ENCODE results near the gene KDM1A. TPM values are rescaled to one million over a fixed set of nuclear protein-coding genes. Genes with fewer than 3 reads are reported as not detected.

KDM1A gene
- total and polyA plus RNA-seq, 9 of the 15 experiments (the other 6 are each of a cell fraction or from before 2014, with no cell fraction given), result 59.2 to 181 (median 168) TPM

DNA sequence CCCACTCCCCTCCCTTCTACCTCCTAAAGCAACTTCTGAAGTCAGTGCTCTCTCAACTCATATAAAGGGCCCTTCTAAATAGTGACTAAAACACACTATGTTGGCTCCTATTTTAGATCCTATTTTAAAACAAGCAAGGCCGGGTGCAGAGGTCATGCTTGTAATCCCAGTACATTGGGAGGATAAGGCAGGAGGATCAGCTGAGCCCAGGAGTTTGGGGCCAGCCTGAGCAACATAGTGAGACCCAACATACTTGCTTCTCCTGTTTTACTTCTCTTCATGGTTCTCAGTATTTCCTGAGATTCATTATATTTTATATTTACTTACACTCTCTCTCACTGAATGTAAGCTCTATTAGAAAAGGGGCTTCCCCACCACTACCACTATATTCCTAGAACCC lies 106.9 kb downstream of the KDM1A start:
- Histone ChIP-seq H3K9me1 (ENCODE audit: control insufficient read depth, insufficient read depth, low read length) (no peaks in the 10 kb centered on the region), H3K4me1 (replicated peaks in 1 of 2; ENCODE audit: control insufficient read depth in 2 of 2, insufficient read depth in 2 of 2, low read length in 2 of 2) (peaks cover 5 to 26% of the 10 kb centered on the region in 2 experiments; a peak in 3 of 5 replicates), H3K9ac (ENCODE audit: insufficient read depth in 1 of 2, low read depth in 2 of 2, low read length in 2 of 2) (no peak overlapping the region), H3K79me2 (ENCODE audit: control insufficient read depth, insufficient read depth, low read length) (peaks cover 26% of the 10 kb centered on the region), H4K20me1 (replicated peaks; ENCODE audit: control insufficient read depth, insufficient read depth, low read length) (no peaks in the 10 kb centered on the region), H3K27me3 (ENCODE audit: control insufficient read depth in 2 of 2, insufficient read depth in 2 of 2, low read length in 2 of 2) (no peaks in the 10 kb centered on the region), H3K27ac (ENCODE audit: extremely low read depth, low read depth, low read length) (no peak overlapping the region; the same call in 2 of the 3 replicates), H3K9me3 (replicated peaks; ENCODE audit: control insufficient read depth, insufficient read depth, low read depth, low read length) (no peaks in the 10 kb centered on the region), H3K4me3 (no peak overlapping the region), H2AFZ (ENCODE audit: low read depth, low read length) (no peak overlapping the region), H3K36me3 (ENCODE audit: control insufficient read depth, insufficient read depth, low read length) (no peaks in the 10 kb centered on the region), H3K4me2 (ENCODE audit: insufficient read depth, low read length) (no peak overlapping the region)
- TF ChIP-seq NCOA4 (IDR thresholded peaks at IDR 0.05; ENCODE audit: partially characterized antibody) (no peak), TEAD2 (tag; IDR thresholded peaks at IDR 0.05) (no peak), CBFA2T2 (conservative IDR thresholded peaks at IDR 0.05) (no peak), ZNF551 (CRISPR knock-in tag; IDR thresholded peaks at IDR 0.05) (no peak), MAFK (IDR thresholded peaks at IDR 0.05; ENCODE audit: low read length) (no peak), ZNF639 (CRISPR knock-in tag; conservative IDR thresholded peaks at IDR 0.05 in 1 of 2, IDR thresholded peaks at IDR 0.05 in 1 of 2) (no peak), HSF4 (CRISPR knock-in tag; IDR thresholded peaks at IDR 0.05; ENCODE audit: borderline replicate concordance) (no peak), GTF2A2 (tag; IDR thresholded peaks at IDR 0.05) (no peak), RBM17 (IDR thresholded peaks at IDR 0.05; ENCODE audit: borderline replicate concordance, low read depth, low read length) (no peak)
- TF ChIP-seq, protein P1, sequence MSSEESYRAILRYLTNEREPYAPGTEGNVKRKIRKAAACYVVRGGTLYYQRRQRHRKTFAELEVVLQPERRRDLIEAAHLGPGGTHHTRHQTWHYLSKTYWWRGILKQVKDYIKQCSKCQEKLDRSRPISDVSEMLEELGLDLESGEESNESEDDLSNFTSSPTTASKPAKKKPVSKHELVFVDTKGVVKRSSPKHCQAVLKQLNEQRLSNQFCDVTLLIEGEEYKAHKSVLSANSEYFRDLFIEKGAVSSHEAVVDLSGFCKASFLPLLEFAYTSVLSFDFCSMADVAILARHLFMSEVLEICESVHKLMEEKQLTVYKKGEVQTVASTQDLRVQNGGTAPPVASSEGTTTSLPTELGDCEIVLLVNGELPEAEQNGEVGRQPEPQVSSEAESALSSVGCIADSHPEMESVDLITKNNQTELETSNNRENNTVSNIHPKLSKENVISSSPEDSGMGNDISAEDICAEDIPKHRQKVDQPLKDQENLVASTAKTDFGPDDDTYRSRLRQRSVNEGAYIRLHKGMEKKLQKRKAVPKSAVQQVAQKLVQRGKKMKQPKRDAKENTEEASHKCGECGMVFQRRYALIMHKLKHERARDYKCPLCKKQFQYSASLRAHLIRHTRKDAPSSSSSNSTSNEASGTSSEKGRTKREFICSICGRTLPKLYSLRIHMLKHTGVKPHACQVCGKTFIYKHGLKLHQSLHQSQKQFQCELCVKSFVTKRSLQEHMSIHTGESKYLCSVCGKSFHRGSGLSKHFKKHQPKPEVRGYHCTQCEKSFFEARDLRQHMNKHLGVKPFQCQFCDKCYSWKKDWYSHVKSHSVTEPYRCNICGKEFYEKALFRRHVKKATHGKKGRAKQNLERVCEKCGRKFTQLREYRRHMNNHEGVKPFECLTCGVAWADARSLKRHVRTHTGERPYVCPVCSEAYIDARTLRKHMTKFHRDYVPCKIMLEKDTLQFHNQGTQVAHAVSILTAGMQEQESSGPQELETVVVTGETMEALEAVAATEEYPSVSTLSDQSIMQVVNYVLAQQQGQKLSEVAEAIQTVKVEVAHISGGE (CRISPR knock-in tag; IDR thresholded peaks at IDR 0.05), result no peak
- CTCF ChIA-PET (ENCODE audit: low intra/inter-chr PET ratio), result no interaction called here
- peak; percentile 8; the same call in 2 of the 3 replicates for ATAC-seq
- BruUV-seq (replicated peaks), result no TSS peak
- in situ Hi-C loops (cut with MboI), result no loop called here
- intact Hi-C loops (cut with micrococcal nuclease), result no loop called here
- WGBS (ENCODE audit: insufficient coverage, low coverage, missing lambda C conversion rate), result 22% methylated on average over 1 of the region's 1 CpG
- FAIRE-seq, result no peak
- DNase-seq (ENCODE audit: extremely low read depth in 1 of 4, low spot score in 3 of 4), result no peak
- POLR2A ChIA-PET, result interaction anchor here (0.5 to 4.6 kb wide), 6 partner anchors 8 to 35 kb away, joined by 3 to 28 read pairs (median 4); no protein-coding TSS in a partner anchor

All from K562 (cell line).